ENCODE measurements around the gene CDCA7.
"Not testable (repeated sequence)": the region's sequence is repeated elsewhere in the genome, so short reads cannot be mapped to it uniquely, and the experiment has no call there.

The CDCA7 gene

DNA sequence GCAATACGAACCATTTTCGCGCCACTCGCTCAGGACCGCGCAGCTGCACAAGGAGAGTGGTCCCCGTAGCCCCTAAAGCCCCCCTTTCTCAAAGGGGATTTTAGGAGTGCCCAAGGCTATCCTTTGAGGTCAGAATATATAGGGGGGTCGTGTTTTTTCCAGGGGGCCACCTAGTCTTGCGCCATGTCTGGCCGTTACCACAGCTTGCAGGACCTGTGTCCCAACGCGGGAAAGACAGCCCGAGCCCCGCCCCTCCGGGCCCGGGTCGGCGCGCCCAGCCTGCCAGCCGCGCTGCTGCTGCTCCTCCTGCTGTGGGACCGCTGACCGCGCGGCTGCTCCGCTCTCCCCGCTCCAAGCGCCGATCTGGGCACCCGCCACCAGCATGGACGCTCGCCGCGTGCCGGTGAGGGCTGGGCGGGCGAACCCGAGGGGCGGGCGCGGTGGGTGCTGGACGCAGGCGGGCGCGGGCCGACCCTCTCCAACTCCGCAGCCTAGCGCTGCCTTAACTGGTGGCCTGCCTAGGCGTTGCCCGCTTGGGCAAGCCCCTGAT lies at the start of gene CDCA7:
CDCA7 (plus strand) TSS at position 291 of the 550 bp plus-strand sequence; CDS start at position 383, 92 bp downstream.
- DNase-seq = peak; percentile 86

DNA sequence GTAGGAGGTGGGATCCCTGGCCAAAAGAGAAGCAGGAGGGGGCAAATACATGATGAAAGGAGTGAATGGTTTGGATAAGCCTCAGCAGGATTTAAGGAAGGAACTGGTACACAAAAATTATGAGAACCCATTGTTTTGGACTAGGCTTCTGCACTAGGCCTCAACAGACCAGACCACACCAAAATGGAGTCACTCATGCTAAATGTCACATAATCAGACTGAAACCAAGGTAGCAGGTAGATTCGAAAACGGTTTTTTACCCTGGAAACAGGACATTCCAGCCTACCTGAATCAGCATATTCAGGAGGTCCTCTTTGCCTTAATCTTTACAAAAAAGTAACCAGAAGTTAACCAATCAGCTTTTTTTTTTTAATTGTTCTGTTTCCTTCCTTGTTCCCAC lies 49.4 kb upstream of the CDCA7 start:
- no peak for DNase-seq

- DNase-seq = no peak
Observed at GRCh38 chr2:173307293-173307692, 47.4 kb upstream of the CDCA7 start.

DNA sequence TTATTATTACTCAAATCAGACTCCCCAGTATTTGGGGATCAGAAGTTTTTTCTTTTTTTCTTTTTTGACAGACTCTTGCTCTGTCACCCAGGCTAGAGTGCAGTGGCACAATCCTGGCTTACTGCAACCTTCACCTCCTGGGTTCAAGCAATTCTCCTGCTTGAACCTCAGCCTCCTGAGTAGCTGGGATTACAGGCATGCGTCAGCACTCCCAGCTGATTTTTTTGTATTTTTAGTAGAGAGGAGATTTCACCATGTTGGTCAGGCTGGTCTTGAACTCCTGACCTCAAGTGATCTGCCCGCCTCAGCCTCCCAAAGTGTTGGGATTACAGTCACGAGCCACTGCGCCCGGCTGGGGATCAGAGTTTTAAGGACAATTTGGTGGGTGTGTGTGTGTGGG lies 45.3 kb upstream of the CDCA7 start:
- not testable (repeated sequence) for DNase-seq

- no peak for DNase-seq
Observed at GRCh38 chr2:173311844-173312606, 42.6 kb upstream of the CDCA7 start.

DNA sequence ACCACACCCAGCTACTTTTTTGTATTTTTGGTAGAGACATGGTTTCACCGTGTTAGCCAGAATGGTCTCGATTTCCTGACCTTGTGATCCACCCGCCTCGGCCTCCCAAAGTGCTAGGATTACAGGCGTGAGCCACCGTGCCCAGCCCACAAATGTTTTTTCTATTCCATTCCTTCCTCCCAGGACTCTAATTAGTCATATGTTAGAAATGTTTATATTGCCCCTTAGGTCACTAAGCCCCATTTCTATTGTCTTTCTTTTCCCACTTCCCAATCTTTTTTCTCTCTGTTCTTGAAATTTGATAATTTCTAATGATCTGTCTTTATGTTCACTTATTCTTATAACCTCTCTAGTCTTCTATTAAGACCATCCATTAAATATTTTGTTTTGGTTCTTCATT lies 31.3 kb upstream of the CDCA7 start:
- no peak for DNase-seq

GRCh38 chr2:173326806-173327205 lies 27.9 kb upstream of the CDCA7 start:
- DNase-seq = no peak

DNA sequence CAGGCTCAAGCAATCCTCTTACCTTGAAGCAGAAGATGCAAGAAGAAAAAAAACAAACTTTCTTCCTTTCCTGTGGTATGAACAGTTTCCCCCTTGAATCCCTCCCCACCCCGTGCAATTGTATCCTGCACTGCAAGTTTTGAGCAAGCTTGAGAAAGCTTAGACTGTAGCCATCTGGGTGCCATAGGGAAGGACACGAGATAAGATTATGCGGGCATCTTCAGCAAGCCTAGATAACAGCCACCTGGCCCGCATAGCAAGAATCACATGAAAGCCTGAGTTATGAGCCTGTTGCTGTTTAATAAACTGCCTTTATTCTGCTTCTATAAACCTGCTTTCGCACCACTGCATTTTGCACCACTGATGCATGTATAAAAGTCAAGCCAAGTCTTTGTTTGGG lies 27.3 kb upstream of the CDCA7 start:
- DNase-seq = no peak

GRCh38 chr2:173333003-173333402 lies 21.7 kb upstream of the CDCA7 start:
- not testable (repeated sequence) for DNase-seq

- DNase-seq = no peak
Observed at GRCh38 chr2:173339807-173340206, 14.9 kb upstream of the CDCA7 start.

DNA sequence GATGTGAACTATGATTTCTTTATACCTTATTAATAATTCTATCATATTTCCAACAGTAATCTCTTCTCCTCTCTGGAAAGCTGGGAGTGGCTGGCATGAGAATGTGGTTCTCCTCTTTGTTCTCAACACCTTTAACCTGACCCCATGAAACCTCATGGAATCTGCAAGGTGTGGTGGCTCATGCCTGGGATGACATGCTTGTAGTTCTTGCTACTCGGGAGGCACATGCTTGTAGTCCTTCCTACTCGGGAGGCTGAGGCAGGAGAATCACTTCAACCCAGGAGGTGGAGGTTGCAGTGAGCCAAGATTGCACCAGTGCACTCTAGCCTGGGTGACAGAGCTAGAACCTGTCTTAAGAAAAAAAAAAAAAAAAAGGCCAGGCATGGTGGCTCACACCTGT lies 10.8 kb upstream of the CDCA7 start:
- DNase-seq = no peak

GRCh38 chr2:173346035-173346434 lies 8.6 kb upstream of the CDCA7 start:
- no peak for DNase-seq

DNA sequence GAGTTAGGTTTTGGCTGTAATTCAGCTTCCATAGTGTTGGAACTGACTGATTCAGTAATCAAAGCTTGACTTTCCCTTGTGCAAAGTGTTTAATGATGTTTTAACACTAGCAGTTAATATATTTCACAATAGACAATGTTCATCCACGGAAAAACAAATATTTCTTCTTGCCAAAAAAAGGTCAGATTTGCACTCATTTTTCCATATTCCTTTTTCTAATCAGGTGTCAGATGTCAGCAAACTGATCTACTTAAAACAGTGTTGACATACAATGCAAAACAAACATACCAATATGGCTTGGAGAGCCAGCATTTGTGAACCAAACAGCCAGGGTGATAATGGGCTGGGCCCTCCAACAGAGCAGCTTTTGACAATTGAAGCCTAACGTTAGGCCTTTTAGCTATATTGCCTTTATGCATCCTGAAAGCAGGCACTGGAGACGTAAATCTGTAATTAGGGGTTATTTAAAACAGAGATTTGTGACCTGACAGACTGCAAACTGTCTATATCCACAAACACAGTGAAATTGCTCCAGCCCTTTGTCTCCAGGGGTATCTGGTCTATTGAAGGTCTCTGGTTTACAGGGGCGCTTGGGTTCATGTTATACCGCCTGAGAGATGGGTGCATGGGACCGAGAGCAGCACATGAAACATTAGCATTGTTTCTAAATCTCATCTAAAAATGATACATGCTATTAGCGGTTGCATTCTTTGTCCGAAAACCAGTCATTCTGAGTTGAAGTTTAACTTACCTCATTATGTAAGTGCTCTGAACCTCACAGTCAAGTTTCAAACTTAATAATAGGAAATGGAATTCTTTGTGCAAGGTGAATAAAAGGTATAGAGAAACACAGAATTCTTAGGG lies 7.1 kb upstream of the CDCA7 start:
- DNase-seq = no peak

GRCh38 chr2:173349287-173349686 lies 5.4 kb upstream of the CDCA7 start:
- no peak for DNase-seq

DNA sequence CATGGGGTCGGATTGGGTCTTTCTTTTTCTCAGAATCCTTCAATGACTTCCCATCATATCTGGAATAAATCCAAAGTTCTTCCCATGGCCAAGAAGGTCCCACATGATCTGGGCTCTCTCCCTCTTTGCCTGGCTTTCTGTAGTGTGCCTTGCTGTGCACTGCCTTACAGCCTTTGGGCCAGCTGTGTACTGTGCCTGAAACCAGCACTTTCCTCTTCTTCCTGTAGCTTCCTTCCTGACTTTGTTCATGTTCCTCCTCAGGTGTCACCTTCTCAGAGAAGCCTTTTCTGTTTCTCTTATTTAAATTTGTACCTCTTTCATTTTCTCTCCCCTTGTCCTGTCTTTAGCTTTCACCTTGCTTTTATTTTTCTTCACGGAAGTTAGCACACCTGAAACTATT lies 4.3 kb upstream of the CDCA7 start:
- no peak for DNase-seq

- no peak for DNase-seq
Observed at GRCh38 chr2:173351879-173352278, 2.8 kb upstream of the CDCA7 start.

DNA sequence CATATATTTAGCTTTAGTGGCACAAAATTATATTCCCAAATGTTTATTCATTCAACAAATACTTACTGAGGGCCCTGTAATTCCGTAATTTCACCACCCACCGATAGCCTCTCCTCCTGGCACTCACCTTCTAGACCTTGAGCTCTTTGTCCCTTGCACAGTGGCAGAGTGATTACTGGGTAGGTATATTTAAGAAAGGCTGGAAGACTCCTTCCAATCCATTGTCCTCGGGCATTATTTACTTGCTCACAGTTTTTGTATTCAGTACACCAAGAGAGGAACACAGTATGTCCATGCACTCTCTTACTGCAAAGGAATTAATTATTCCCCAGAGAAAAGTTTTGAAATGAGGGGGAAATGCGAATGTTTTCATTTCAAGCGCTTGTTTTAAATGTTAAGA lies 1.1 kb upstream of the CDCA7 start:
- DNase-seq = peak; percentile 27

GRCh38 chr2:173354073-173354581 lies 545 bp upstream of the CDCA7 start:
- peak; percentile 53 for DNase-seq

- DNase-seq = peak; percentile 78
Observed at GRCh38 chr2:173355132-173355865, 627 bp downstream of the CDCA7 start.

DNA sequence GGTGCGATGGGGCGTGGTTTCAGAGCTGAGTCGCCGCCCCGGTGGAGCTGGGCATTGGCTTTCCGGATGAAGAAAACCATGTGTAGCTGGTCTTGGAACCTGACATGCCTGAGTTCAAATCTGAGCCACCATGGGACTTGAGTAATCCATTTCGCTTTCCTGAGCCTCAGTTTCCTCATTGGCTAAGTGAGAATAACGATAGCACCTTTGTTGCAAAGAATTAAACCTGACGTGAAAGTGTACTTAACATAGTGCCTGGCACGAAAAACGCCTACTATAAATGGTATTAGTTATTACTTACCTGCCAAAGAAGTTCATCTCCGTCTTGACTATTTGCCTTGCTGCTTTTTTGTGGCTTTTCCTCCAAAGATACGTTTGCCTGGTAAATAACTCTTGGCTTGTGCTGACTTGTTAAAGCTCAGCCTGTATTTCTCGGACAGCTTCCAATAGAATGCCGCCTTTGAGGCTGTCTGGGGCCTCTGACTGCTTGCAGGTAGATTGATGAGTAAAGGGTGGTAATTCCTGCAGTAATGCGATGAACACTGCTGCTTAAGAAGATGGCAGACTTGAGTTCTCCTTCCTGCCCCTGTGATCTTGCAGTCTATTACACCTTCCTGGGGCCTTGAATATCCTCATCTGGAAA lies 1.3 kb downstream of the CDCA7 start:
- DNase-seq = no peak

- DNase-seq = no peak
Observed at GRCh38 chr2:173357346-173357745, 2.7 kb downstream of the CDCA7 start.

DNA sequence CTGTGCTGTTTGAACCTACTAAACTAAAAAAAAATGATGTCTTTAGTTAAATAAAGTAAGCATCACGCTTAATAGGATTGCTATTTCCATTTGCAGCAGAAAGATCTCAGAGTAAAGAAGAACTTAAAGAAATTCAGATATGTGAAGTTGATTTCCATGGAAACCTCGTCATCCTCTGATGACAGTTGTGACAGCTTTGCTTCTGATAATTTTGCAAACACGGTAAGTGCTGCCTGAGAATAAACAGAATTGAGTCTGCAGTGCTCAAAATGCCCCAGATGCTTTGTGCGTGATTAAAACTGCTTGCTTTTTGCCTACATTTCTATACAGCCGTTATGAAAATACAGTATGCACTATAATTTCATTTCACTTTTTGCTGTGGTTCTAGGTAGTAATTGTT lies 3.9 kb downstream of the CDCA7 start:
- DNase-seq = no peak

Data from KG1 (cell line).